NOMO-1 (cell line): Measurements from ENCODE around the gene SPINK6.

Source experiments
- DNase-seq, 2 experiments: peaks; one replicate each; lab custom pipeline; 2025; ENCODE audit not compliant: unreplicated experiment in 2 of 2; lab: John Stamatoyannopoulos, UW

Gene SPINK6

GRCh38 chr5:148202531-148203203 lies at the start of gene SPINK6:
SPINK6 (plus strand) TSS chr5:148203042; CDS start chr5:148203097, 55 bp downstream.
- no peak for DNase-seq

DNA sequence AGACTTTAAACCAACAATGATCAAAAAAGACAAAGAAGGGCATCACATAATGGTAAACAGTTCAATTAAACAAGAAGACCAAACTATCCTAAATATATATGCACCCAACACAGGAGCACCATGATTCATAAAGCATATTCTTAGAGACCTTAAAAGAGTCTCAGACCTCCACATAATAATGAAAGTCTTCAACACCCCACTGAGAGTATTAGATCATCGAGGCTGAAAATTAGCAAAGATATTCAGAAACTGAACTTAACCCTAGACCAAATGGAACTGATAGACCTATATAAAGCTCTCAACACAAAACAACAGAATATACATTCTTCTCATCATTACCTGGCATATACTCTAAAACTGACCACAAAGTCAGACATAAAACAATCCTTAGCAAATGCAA lies 46.2 kb upstream of the SPINK6 start:
- DNase-seq: no peak

DNA sequence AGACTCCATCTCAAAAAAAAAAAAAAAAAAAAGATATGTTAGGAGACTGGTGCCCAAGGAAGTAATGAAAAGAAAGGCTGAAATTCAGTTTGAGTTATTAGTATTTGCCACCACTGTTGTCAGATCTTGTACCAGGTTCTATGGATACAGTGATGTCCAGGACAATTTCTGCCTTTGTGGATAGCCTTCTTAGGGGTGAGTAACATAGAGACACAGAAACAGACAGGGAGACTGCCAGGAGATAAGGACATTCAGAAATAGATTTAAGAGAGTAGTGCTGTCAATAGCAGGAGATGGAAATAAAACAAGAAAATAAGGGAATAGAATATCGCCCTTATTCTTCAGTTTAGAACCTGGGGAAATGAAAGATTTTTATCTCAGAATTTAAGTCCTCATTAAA lies 40.8 kb upstream of the SPINK6 start:
- no peak for DNase-seq

GRCh38 chr5:148163345-148163744 lies 39.5 kb upstream of the SPINK6 start:
- DNase-seq: no peak

DNA sequence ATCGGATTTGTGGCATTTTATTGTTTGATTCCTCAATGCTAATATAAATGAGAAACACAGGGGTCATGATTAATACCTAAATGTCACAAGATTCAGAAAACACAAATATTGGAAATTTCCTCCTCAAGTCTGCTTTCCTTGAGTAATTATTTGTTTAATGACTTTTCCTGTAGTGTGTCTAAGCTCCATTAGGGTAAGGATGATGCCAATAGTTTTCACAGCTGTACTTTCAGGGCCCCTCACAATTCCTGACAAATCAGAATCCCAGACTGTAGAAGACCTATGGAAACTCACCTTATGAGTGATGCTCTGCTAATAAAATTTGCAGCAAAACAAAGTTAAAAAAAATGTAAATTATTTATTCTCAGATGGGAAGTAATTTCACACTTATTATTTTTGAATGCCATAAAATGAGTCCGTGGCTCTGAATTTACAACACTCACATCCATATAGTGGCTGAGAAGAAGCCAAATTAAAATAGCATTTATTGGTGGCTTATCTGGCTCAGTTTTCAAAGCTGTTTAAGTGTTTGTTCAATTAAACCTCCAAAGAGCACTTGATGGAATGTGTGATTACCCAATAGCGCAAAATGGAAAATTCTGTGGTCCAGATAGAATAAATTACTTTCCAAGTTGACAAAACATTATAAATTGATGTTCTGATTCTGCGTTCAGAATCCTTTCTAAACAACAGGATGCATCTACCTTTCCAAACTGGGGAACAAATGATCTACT lies 36.1 kb upstream of the SPINK6 start:
- no peak for DNase-seq

GRCh38 chr5:148168246-148168645 lies 34.6 kb upstream of the SPINK6 start, which contains the start of gene SPINK14:
SPINK14 (plus strand) TSS chr5:148168546; CDS start chr5:148169733, 1,187 bp downstream.
- DNase-seq: no peak

- DNase-seq: no peak
These were observed 30.5 kb upstream of the SPINK6 start for GRCh38 chr5:148172377-148172776.

DNA sequence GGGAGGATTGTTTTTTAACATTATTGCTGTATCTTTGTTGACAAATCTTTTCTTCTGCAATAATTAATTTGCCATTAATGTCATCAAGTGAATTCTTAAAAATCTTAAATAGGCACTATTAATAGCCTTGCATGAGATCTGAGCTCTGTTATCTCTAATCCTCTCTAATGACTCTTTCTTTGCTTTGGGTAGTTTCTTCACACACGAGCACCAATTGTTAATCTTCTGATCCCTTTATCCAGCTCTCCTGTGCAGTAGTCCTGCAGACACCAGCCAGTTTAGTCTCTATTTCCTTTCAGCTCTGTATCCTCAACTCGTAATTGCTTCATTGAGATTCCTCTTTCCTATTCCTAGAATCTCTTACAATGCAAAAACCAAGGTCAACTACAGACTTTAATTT lies 26.4 kb upstream of the SPINK6 start:
- DNase-seq: no peak

DNA sequence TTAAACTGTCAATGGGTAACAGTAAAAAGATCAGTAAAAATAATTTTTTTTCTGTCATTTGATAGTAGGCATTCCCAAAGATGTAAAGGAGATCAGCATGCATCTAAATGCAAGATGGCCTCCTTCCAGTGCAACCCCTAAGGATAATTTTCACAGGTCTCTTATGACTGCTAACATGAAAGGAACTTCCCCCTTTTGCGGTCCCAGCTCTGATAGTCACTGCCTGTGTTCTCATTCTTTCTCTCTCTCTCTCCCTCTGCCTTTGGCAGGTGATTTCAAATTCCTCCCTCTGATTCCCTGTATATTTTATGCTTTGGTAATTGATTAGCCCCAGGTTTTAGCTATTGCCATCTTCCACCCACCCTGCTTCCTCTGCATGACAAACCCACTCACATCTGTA lies 25.6 kb upstream of the SPINK6 start:
- no peak for DNase-seq

- peak in 1 of 2 experiments; percentile 65 for DNase-seq
These were observed 23.5 kb upstream of the SPINK6 start for GRCh38 chr5:148179234-148179824.

GRCh38 chr5:148186248-148187003 lies 16.4 kb upstream of the SPINK6 start:
- DNase-seq: peak; percentile 54 to 97

- DNase-seq: no peak
These were observed 11.8 kb upstream of the SPINK6 start for GRCh38 chr5:148191010-148191409.

GRCh38 chr5:148193202-148193601 lies 9.6 kb upstream of the SPINK6 start:
- DNase-seq: no peak

DNA sequence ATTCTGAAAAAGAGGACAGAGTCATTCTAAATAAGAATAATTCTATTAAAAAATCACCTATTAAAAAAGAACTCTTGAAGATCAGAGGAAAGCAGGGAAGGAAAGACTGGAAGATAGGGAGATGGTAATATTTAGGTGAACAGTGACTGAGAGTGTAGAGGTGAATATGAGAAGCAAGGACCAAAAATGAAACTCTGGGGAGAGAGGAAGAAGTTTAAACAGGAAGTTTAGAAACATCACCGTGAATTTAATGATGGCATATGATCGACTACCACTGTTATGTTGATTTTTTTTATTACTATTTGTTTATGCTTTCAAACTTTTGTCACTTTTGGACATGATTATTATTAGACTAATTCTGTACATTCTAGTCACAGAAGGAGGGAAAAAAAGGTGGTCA lies 1.7 kb upstream of the SPINK6 start:
- peak in 1 of 2 experiments; percentile 34 for DNase-seq

DNA sequence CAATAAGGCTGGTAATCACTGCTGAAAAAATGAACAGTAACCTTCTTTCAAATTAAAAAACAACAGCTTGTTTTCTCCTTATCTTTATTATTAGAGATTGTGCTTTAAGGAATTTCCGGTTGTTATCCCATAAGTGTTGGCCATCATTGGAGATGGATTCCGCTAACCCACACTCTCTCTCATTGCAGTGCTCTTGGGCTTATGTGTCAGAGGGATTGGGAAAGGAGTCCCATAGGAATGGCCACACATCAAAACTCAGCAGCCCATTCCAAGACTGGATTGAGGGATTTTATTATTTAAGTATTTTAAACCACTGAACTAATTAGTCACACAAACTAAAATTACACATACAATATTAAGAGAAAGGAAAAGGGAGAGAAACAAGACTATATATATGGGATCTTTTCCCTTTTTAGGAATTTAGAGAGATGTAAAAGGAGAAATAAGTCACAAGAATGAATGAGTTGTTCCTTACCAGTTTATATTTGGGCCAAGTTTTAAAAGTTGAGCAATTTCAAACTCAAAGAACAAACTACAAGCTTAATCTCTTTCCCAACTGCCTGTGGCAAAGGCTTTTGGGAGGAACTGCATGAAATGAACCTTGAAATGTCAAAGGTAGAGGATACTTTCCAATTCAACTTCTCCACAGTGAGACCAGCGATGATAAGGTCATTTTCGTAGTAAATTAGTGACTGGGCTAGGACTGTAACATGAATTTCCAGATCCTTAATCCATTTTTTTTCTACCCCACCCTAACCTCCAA lies 2.4 kb downstream of the SPINK6 start:
- DNase-seq: peak in 1 of 2 experiments; percentile 26

DNA sequence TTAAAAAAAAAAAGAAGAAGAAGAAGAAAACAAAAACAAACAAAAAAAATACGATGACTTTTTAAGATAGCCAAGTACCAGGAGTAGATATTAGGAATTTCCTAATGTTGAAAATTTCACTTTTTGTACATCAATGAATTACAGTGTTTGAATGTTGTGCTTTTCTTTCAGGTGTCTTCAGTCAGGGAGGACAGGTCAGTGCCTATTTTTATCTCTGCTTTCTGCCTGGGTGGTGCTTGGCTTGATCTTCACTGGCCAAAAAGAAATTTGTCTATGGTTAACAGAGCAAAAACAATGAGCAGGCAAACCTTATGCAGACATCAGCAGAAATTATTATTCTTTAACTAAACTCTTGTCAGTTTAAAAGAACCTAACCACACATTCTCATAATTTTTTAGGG lies 3.0 kb downstream of the SPINK6 start:
- no peak for DNase-seq

DNA sequence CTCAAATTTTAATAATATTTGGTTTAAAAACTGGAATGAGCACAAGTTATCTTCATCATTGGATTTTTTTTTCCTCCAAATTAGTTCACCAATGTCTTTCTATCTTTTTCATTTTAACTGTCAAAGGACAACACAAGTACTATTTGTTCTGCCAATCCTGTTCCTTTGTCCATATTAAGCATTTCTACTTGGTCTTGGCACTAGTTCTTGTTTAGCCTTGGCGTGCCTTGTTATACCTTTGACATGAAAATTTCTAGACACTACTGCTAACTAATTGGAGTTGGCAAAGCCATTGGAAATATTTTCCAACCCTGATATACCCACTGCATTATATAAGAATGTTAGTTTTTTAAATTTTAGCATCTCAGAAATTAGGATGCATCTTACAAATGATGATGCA lies 3.8 kb downstream of the SPINK6 start:
- no peak for DNase-seq

DNA sequence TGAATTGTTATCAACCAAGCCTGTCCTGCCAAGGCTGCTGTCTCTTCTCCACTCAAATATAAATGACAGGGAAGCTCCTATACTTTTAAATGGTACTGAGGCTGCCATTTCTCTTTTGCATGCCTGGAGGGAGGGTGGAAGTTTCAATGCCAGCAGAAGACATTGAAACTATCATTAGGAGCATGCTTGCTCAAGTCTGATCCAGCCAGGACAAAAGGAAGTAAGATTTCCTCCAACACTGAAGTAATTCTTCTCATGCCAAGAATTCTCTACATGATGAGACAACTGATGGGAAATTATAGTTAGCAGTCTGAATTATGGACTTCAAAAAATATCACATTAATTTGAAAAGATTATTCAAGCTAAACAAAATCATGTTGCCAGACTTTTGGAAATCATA lies 5.4 kb downstream of the SPINK6 start:
- no peak for DNase-seq

GRCh38 chr5:148209151-148209770 lies 6.4 kb downstream of the SPINK6 start:
- no peak for DNase-seq

DNA sequence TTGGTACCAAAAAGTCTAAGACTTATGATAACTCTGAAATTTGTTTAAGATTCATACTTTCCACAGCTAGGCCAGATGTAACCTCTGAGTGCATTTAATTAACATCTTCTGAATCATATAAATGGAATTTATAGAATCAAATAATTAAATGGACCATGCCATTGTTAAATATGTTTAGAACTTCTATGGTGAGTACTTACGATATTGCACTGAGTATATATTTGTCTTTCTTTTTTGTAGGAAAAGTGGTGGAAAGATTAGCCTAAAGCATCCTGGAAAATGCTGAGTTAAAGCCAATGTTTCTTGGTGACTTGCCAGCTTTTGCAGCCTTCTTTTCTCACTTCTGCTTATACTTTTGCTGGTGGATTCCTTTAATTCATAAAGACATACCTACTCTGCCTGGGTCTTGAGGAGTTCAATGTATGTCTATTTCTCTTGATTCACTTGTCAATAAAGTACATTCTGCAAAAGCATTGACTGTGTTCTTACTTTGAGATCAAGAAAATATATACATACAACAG lies 11.9 kb downstream of the SPINK6 start:
- DNase-seq: no peak
